Upper lobe of left lung (tissue), 6 donors: ENCODE measurements around the gene WDR70. TPM values are rescaled to one million over a fixed set of nuclear protein-coding genes. Genes with fewer than 3 reads are reported as not detected.

Experiments used
- ATAC-seq, 2 donors: fragments of 200-7000 bp; cut with Tn5 transposase; one replicate each; pipeline ENCODE4 v1.9.1; 2022; ENCODE audit warnings: mild to moderate bottlenecking in 2 of 2, moderate library complexity in 2 of 2; ENCODE audit not compliant: low FRiP score in 2 of 2
- DNase-seq, 2 donors: peaks; one replicate each; pipeline ENCODE4 v3.0.0-alpha.2; 2019 to 2020
- H3K27ac ChIP-seq, 4 donors: fragments of 200-600 bp; sonication (generic); one replicate each; pipeline ENCODE4 v1.5.1; 2016 to 2019
- H3K27me3 ChIP-seq, 4 donors: fragments of 200-600 bp; sonication (generic); one replicate each; pipeline ENCODE4 v1.5.1; 2017 to 2019
- H3K36me3 ChIP-seq, 4 donors: fragments of 200-600 bp; sonication (generic); one replicate each; pipeline ENCODE4 v1.5.1; 2016 to 2019
- H3K4me1 ChIP-seq, 4 donors: fragments of 200-600 bp; sonication (generic); one replicate each; pipeline ENCODE4 v1.5.1; 2018 to 2019
- H3K4me3 ChIP-seq, 4 donors: fragments of 200-600 bp; sonication (generic); one replicate each; pipeline ENCODE4 v1.5.1; 2017 to 2019; ENCODE audit warnings: mild to moderate bottlenecking in 2 of 4, moderate library complexity in 1 of 4
- H3K9me3 ChIP-seq, 4 donors: fragments of 200-600 bp; sonication (generic); one replicate each; pipeline ENCODE4 v1.5.1; 2018 to 2019
- EP300 ChIP-seq, 4 donors: sonication (generic); formaldehyde crosslinking; IDR thresholded peaks; one replicate each; pipeline ENCODE4 v1.5.1; 2017; ENCODE audit warnings: antibody characterized with exemption in 4 of 4, control low read depth in 2 of 4
- POLR2A ChIP-seq, 4 donors: fragments of 450-650 bp; IDR thresholded peaks; one replicate each; pipeline ENCODE4 v1.5.1; 2016 to 2017; ENCODE audit warnings: antibody characterized with exemption in 4 of 4, mild to moderate bottlenecking in 2 of 4
- POLR2AphosphoS5 ChIP-seq, 2 donors: sonication (generic); formaldehyde crosslinking; IDR thresholded peaks; one replicate each; pipeline ENCODE4 v1.5.1; 2017; ENCODE audit warnings: antibody characterized with exemption in 2 of 2
- WGBS, 2 donors: methylation state at CpG; one replicate each; pipeline ENCODE4 v1.1.5; 2017 to 2018; 5-methylcytosine and 5-hydroxymethylcytosine counted together
- total RNA-seq, 6 donors: library from RNA; depleted of rRNA in 4 of 6; stranded (reverse); fragments of >200 nt in 4 of 6; gene quantifications; one replicate each; pipeline versions ENCODE4 v1.1.0 to v1.2.1, GENCODE V29; 2016 to 2021
- TF ChIP-seq, protein P1 (sequence below), 6 experiments: fragments of 450-650 bp in 4 of 6; fragments of 200-600 bp in 2 of 6; sonication (generic) in 2 of 6; IDR thresholded peaks; one replicate each; pipeline ENCODE4 v1.5.1; 2016 to 2019; ENCODE audit warnings: antibody characterized with exemption in 6 of 6
- donor health status: DM: no; HTN: no; CAD: no; lungs with moderate emphysema.
- donor health status: DM: no; HTN: yes; CAD: no; lungs with severe emphysema.

WDR70 gene
- total RNA-seq, 6 donors from 2014 or later, result 20.7 to 75.4 (median 27.9) TPM

DNA sequence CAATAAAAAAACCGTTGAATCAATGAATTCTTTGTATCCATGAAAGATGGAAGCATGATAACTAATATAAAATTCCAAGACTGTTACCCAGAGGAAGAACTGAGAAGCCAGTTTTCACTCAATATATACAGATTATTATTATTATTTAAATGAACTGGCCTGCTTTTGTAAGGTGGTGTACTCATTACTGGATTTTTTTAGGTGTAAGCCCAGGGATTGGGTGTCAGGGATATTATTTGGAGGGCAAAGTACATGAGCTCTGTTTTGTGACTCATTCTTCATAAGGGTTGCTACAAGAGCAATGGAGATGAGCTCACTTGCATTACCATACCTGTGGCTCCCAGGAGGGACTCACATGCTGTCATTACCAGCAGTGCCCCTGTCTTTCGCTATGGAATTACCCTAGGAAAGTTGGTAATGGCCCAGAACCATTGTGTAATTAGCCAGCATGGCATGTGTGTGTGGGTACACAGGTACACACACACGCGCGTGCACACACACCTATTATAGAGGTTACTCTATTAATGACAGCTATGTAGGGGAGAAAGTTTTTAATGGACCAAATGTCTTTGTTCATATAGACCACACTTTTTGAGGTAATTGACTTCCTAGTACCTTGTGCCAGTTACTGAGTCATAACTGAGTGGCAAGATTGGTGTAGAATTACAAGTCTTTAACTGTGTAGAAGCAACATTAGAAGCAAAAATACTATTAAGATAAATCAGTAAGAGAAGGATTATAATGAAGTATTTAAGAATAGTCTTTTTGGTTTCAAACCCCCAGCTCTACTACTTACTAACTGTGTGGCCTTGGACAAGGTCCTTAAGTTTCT, 317.3 kb downstream of the WDR70 start:
- no peak for TF ChIP-seq POLR2AphosphoS5 (IDR thresholded peaks at IDR 0.05)
- TF ChIP-seq POLR2A (IDR thresholded peaks at IDR 0.05), result no peak
- no peak for TF ChIP-seq EP300 (IDR thresholded peaks at IDR 0.05)
- TF ChIP-seq, protein P1, sequence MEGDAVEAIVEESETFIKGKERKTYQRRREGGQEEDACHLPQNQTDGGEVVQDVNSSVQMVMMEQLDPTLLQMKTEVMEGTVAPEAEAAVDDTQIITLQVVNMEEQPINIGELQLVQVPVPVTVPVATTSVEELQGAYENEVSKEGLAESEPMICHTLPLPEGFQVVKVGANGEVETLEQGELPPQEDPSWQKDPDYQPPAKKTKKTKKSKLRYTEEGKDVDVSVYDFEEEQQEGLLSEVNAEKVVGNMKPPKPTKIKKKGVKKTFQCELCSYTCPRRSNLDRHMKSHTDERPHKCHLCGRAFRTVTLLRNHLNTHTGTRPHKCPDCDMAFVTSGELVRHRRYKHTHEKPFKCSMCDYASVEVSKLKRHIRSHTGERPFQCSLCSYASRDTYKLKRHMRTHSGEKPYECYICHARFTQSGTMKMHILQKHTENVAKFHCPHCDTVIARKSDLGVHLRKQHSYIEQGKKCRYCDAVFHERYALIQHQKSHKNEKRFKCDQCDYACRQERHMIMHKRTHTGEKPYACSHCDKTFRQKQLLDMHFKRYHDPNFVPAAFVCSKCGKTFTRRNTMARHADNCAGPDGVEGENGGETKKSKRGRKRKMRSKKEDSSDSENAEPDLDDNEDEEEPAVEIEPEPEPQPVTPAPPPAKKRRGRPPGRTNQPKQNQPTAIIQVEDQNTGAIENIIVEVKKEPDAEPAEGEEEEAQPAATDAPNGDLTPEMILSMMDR (IDR thresholded peaks at IDR 0.05), result no peak
- Histone ChIP-seq H3K4me3 (no peak overlapping the region), H3K27ac (no peak overlapping the region), H3K9me3 (no peaks in the 10 kb centered on the region), H3K36me3 (peaks cover 0 to 8% (median 0%) of the 10 kb centered on the region in 4 donors), H3K4me1 (no peaks in the 10 kb centered on the region), H3K27me3 (no peaks in the 10 kb centered on the region)
- ATAC-seq (no peak), DNase-seq (no peak)
- WGBS, 2 donors, result 95 to 99% methylated on average over 5 of the region's 5 CpGs

DNA sequence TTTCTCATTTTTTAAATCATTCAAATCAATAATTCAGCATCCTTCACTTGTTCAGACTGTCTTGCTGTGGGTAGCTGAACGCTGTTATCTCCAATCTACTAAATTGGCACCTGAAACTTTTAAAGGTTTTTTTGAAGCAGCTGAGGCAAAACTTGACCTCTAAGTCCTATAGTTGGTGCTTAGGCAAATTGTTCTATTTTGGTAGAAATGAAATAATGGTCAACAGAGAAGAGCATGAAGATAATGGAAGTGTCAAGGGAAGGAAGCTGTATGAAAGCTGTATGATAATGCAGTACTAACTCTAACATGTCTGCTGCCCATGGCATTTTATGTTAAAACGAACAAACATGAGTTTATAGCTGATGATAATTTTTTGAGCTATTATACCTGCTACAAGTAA, 322.8 kb downstream of the WDR70 start:
- H3K27me3 ChIP-seq, result no peaks in the 10 kb centered on the region
- no peak overlapping the region for H3K4me3 ChIP-seq
- no peak for TF ChIP-seq POLR2AphosphoS5 (IDR thresholded peaks at IDR 0.05)
- TF ChIP-seq, protein P1 (IDR thresholded peaks at IDR 0.05), result no peak
- no peak for TF ChIP-seq EP300 (IDR thresholded peaks at IDR 0.05)
- TF ChIP-seq POLR2A (IDR thresholded peaks at IDR 0.05), result no peak
- 47 to 49% methylated on average over 2 of the region's 2 CpGs for WGBS, 2 donors
- DNase-seq (no peak), ATAC-seq (no peak)
- no peaks in the 10 kb centered on the region for H3K4me1 ChIP-seq
- H3K27ac ChIP-seq, result no peak overlapping the region
- no peaks in the 10 kb centered on the region for H3K9me3 ChIP-seq
- H3K36me3 ChIP-seq, result peaks cover 0 to 13% (median 0%) of the 10 kb centered on the region in 4 donors

DNA sequence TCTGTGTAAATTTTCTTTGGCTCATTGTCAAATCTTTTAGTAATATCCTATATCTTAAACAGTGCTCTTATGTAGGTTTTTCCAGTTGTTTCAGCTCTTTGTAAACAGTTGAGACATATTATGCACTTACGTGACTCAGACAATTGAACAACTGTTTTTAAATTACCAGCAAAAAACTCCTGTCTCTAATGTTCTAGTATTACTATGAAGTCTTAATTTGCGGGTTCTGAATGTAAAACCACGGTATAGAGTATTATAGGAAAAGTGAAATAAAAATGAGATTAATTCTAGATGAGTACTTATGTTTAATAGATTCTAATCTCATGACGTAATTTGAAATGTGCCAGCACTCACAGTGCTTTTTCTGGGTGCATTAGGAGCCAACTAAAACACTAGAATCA, 324.7 kb downstream of the WDR70 start:
- ATAC-seq, result no peak
- 93 to 97% methylated on average over 4 of the region's 4 CpGs for WGBS, 2 donors
- H3K27ac ChIP-seq, result no peak overlapping the region
- no peaks in the 10 kb centered on the region for H3K27me3 ChIP-seq
- H3K4me3 ChIP-seq, result no peak overlapping the region
- no peaks in the 10 kb centered on the region for H3K9me3 ChIP-seq
- no peaks in the 10 kb centered on the region for H3K4me1 ChIP-seq
- H3K36me3 ChIP-seq, result peaks cover 0 to 5% (median 0%) of the 10 kb centered on the region in 4 donors
- DNase-seq, result no peak
- TF ChIP-seq POLR2AphosphoS5 (IDR thresholded peaks at IDR 0.05) (no peak), EP300 (IDR thresholded peaks at IDR 0.05) (no peak), POLR2A (IDR thresholded peaks at IDR 0.05) (no peak)
- TF ChIP-seq, protein P1 (IDR thresholded peaks at IDR 0.05), result no peak

DNA sequence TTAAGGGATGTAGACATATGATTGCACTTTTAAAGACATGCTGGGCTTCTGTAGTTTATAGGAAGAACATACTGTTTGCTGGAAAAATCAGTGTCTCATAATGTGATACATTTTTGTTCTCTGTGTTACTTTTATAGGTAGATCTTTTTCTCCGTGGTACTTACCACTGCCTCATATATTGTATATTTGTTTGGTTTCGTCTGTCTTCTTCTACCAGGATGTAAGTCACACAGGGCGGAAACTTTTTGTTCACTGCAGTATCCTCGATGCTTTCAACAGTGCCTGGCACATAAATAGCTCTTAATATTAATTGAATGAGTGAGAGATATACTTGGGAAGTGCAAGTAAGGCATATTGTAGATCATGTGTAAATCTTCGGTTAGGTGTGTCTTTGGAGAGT, 325.3 kb downstream of the WDR70 start:
- no peaks in the 10 kb centered on the region for H3K4me1 ChIP-seq
- DNase-seq (no peak), ATAC-seq (no peak)
- peaks cover 0 to 5% (median 0%) of the 10 kb centered on the region in 4 donors for H3K36me3 ChIP-seq
- no peak overlapping the region for H3K27ac ChIP-seq
- no peak for TF ChIP-seq EP300 (IDR thresholded peaks at IDR 0.05)
- WGBS, 2 donors, result 85 to 88% methylated on average over 5 of the region's 5 CpGs
- H3K9me3 ChIP-seq, result no peaks in the 10 kb centered on the region
- H3K27me3 ChIP-seq, result no peaks in the 10 kb centered on the region
- H3K4me3 ChIP-seq, result no peak overlapping the region

DNA sequence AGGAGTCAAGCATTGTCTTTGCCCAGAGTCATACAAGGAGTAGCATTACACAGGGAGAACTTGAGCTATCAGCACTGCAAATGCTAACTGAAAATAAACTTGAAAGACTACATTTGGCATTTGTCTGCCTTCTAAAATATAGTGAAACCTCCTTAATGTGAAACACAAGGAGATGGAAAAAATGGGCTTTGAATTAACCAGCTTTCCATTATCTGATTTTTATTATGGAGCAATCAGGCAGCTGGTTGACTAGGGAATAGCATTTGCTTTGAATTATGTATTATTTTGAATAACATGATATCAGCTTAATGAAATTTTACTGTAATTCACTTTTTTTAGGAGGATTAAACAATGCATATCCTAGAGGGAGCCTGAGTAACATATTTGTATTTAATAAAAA, 329.9 kb downstream of the WDR70 start:
- Histone ChIP-seq H3K9me3 (no peaks in the 10 kb centered on the region), H3K4me3 (no peak overlapping the region), H3K27ac (no peak overlapping the region), H3K36me3 (no peaks in the 10 kb centered on the region), H3K4me1 (no peaks in the 10 kb centered on the region), H3K27me3 (no peaks in the 10 kb centered on the region)
- TF ChIP-seq EP300 (IDR thresholded peaks at IDR 0.05) (no peak), POLR2A (IDR thresholded peaks at IDR 0.05) (no peak), POLR2AphosphoS5 (IDR thresholded peaks at IDR 0.05) (no peak)
- TF ChIP-seq, protein P1 (IDR thresholded peaks at IDR 0.05), result no peak
- DNase-seq, result no peak
- no peak for ATAC-seq
